Mesenchymal stem cell (in vitro differentiated cells and primary cell): ENCODE data around the gene PID1.

ENCODE experiments used
- DNase-seq: peaks from one replicate; pipeline ENCODE4 v3.0.0-alpha.2; 2013
- H2AFZ ChIP-seq: one replicate; pipeline ENCODE4 v1.6.1; 2013; ENCODE audit warnings: low read depth, mild to moderate bottlenecking, control low read depth, inconsistent platforms, low read length, moderate library complexity
- H2AK5ac ChIP-seq: 2 replicates; pipeline ENCODE4 v1.6.1; 2013; ENCODE audit warnings: low read length, moderate library complexity, mild to moderate bottlenecking, inconsistent platforms; ENCODE audit not compliant: severe bottlenecking
- H2BK120ac ChIP-seq: one replicate; pipeline ENCODE4 v1.6.1; 2013; ENCODE audit warnings: low read depth, mild to moderate bottlenecking, inconsistent platforms, low read length, moderate library complexity
- H2BK12ac ChIP-seq, 2 experiments: one replicate each; pipeline ENCODE4 v1.6.1; 2013; ENCODE audit warnings: inconsistent platforms in 2 of 2, low read length in 2 of 2, mild to moderate bottlenecking in 2 of 2, moderate library complexity in 2 of 2, control low read depth in 1 of 2
- H2BK15ac ChIP-seq: one replicate; pipeline ENCODE4 v1.6.1; 2013; ENCODE audit warnings: mild to moderate bottlenecking, low read depth, inconsistent platforms; ENCODE audit not compliant: poor library complexity, severe bottlenecking
- H2BK5ac ChIP-seq: 2 replicates; pipeline ENCODE4 v1.6.1; 2013; ENCODE audit warnings: low read depth, mild to moderate bottlenecking, low read length, control low read depth, inconsistent platforms; ENCODE audit not compliant: poor library complexity, severe bottlenecking
- H3K14ac ChIP-seq, 2 experiments: one replicate each; pipeline ENCODE4 v1.6.1; 2013; ENCODE audit warnings: inconsistent platforms in 2 of 2, low read length in 2 of 2, control low read depth in 1 of 2, mild to moderate bottlenecking in 1 of 2, moderate library complexity in 1 of 2
- H3K18ac ChIP-seq, 2 experiments: one replicate each; pipeline ENCODE4 v1.6.1; 2013; ENCODE audit warnings: inconsistent platforms in 2 of 2, low read length in 2 of 2, control low read depth in 1 of 2, low read depth in 1 of 2, mild to moderate bottlenecking in 1 of 2
- H3K23ac ChIP-seq, 2 experiments: one replicate each; pipeline ENCODE4 v1.6.1; 2013; ENCODE audit warnings: inconsistent platforms in 2 of 2, low read length in 2 of 2, mild to moderate bottlenecking in 2 of 2, moderate library complexity in 2 of 2, control low read depth in 1 of 2
- H3K27ac ChIP-seq: 2 replicates; pipeline ENCODE4 v1.5.1; 2013; ENCODE audit warnings: mild to moderate bottlenecking, moderate library complexity, low read length, control low read depth, inconsistent platforms; ENCODE audit not compliant: poor library complexity, severe bottlenecking
- H3K27me3 ChIP-seq, 2 experiments: 2 replicates each; pipeline versions ENCODE4 v1.6.1 to v1.7.0; 2013; ENCODE audit warnings: low read length in 2 of 2, mild to moderate bottlenecking in 2 of 2, moderate library complexity in 2 of 2, control low read depth in 1 of 2, inconsistent platforms in 1 of 2; ENCODE audit not compliant: control insufficient read depth in 1 of 2, insufficient read depth in 1 of 2
- H3K36me3 ChIP-seq, 2 experiments: 2 replicates each; pipeline versions ENCODE4 v1.6.1 to v1.7.0; 2013; ENCODE audit warnings: low read length in 2 of 2, control low read depth in 1 of 2, inconsistent platforms in 1 of 2, low read depth in 1 of 2, mild to moderate bottlenecking in 1 of 2; ENCODE audit not compliant: insufficient read depth in 2 of 2, control insufficient read depth in 1 of 2
- H3K4ac ChIP-seq, 2 experiments: one replicate each; pipeline ENCODE4 v1.6.1; 2013; ENCODE audit warnings: inconsistent platforms in 2 of 2, low read length in 2 of 2, mild to moderate bottlenecking in 2 of 2, moderate library complexity in 2 of 2, control low read depth in 1 of 2, low read depth in 1 of 2
- H3K4me1 ChIP-seq: 2 replicates; pipeline ENCODE4 v1.6.1; 2013; ENCODE audit warnings: low read depth, low read length, control low read depth; ENCODE audit not compliant: control insufficient read depth, insufficient read depth
- H3K4me2 ChIP-seq: 2 replicates; pipeline ENCODE4 v1.6.1; 2013; ENCODE audit warnings: low read length, mild to moderate bottlenecking, inconsistent platforms; ENCODE audit not compliant: poor library complexity, severe bottlenecking
- H3K4me3 ChIP-seq, 2 experiments: 2 replicates each; pipeline versions ENCODE4 v1.5.1 to v1.7.0; 2013; ENCODE audit warnings: low read length in 2 of 2, mild to moderate bottlenecking in 2 of 2, control low read depth in 1 of 2, low read depth in 1 of 2; ENCODE audit not compliant: insufficient read depth in 1 of 2
- H3K79me1 ChIP-seq: replicated peaks from 2 replicates; pipeline ENCODE4 v1.6.1; 2013; ENCODE audit warnings: mild to moderate bottlenecking, control low read depth, low read length, inconsistent platforms; ENCODE audit not compliant: poor library complexity, severe bottlenecking
- H3K9ac ChIP-seq: 2 replicates; pipeline ENCODE4 v1.7.0; 2013; ENCODE audit warnings: mild to moderate bottlenecking, low read length, moderate library complexity
- H3K9me3 ChIP-seq: 2 replicates; pipeline ENCODE4 v1.7.0; 2013; ENCODE audit warnings: mild to moderate bottlenecking, low read length; ENCODE audit not compliant: control insufficient read depth
- H4K8ac ChIP-seq: one replicate; pipeline ENCODE4 v1.6.1; 2013; ENCODE audit warnings: inconsistent platforms, mild to moderate bottlenecking, low read length, moderate library complexity
- H4K91ac ChIP-seq: one replicate; pipeline ENCODE4 v1.6.1; 2013; ENCODE audit warnings: mild to moderate bottlenecking, low read length, inconsistent platforms
- WGBS: methylation state at CpG from one replicate; pipeline ENCODE4 v1.1.7; 2013; ENCODE audit warnings: mixed read lengths; 5-methylcytosine and 5-hydroxymethylcytosine counted together

The PID1 gene

DNA sequence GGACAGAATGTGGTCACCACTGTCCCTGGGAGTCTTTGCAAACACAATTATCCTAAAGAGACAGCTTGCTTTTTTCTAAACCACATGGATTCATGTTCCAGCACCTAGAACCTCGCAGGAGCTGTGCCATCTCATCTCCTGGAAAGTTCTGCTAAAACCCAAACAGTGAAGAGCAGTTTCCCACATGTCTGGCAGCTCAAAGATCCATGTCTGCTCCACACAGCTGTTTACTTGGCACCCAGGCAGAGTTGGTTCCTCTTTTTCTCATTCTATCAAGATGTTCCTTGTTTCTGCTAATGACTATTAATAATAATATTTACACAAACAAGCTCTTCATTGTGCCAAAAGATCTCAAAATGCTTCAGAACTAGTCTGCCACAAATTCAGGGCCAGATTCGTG lies 30.1 kb upstream of the PID1 start:
- Histone ChIP-seq H3K4me2 (no peak overlapping the region), H3K79me1 (no peaks in the 10 kb centered on the region)
- WGBS = 32% methylated on average over 2 of the region's 2 CpGs

GRCh38 chr2:229300790-229301189 lies 29.7 kb upstream of the PID1 start:
- no peak overlapping the region for H3K4me3 ChIP-seq
- H4K91ac ChIP-seq = no peak overlapping the region
- H3K27me3 ChIP-seq = no peaks in the 10 kb centered on the region
- no peak overlapping the region for H3K4me2 ChIP-seq
- no peak overlapping the region for H2BK12ac ChIP-seq
- H3K9me3 ChIP-seq = no peaks in the 10 kb centered on the region
- no peak overlapping the region for H3K23ac ChIP-seq
- DNase-seq = no peak
- H2AK5ac ChIP-seq = no peak overlapping the region
- no peak overlapping the region for H2BK15ac ChIP-seq
- H3K4ac ChIP-seq = no peak overlapping the region
- H3K14ac ChIP-seq = no peak overlapping the region
- H3K4me1 ChIP-seq = no peaks in the 10 kb centered on the region
- no peaks in the 10 kb centered on the region for H3K79me1 ChIP-seq
- no peak overlapping the region for H2BK120ac ChIP-seq
- WGBS = 61% methylated on average over 2 of the region's 3 CpGs
- no peak overlapping the region for H2BK5ac ChIP-seq
- H3K9ac ChIP-seq = no peak overlapping the region
- H2AFZ ChIP-seq = no peak overlapping the region
- H3K27ac ChIP-seq = no peak overlapping the region
- no peak overlapping the region for H4K8ac ChIP-seq
- H3K18ac ChIP-seq = no peak overlapping the region
- H3K36me3 ChIP-seq = no peaks in the 10 kb centered on the region

More for the DNA sequence above, 30.1 kb upstream of the PID1 start:
- Histone ChIP-seq H3K27me3 (no peaks in the 10 kb centered on the region), H4K91ac (no peak overlapping the region), H3K4me1 (no peaks in the 10 kb centered on the region), H3K23ac (no peak overlapping the region), H3K9me3 (no peaks in the 10 kb centered on the region), H3K18ac (no peak overlapping the region), H2BK5ac (no peak overlapping the region), H3K9ac (no peak overlapping the region), H4K8ac (no peak overlapping the region), H3K27ac (no peak overlapping the region), H2BK15ac (no peak overlapping the region), H2AK5ac (no peak overlapping the region), H3K14ac (no peak overlapping the region), H3K4me3 (no peak overlapping the region), H3K36me3 (no peaks in the 10 kb centered on the region), H2BK120ac (no peak overlapping the region), H3K4ac (no peak overlapping the region), H2AFZ (no peak overlapping the region), H2BK12ac (no peak overlapping the region)
- no peak for DNase-seq

DNA sequence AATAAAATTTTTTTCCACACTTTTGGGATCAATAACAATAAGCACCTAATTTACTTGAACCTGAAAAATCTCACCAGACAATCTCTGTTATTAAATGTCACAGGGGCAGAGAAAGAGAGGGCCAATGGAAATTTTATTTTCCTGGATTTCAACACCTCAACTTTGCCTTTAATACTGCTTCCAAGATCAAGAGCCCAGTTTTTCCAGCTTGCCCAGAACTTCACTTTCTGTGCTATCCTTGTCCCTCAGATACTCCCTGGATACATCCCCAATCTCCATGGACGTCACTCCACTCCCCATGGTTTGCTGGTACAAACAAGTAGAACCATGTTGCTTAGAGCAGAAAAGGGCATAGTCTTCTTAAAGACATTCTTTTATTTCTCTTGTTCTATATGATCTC lies 29.3 kb upstream of the PID1 start:
- WGBS = 0% methylated on average over 1 of the region's 1 CpG
- Histone ChIP-seq H3K14ac (no peak overlapping the region), H2AK5ac (no peak overlapping the region), H3K9ac (no peak overlapping the region), H4K91ac (no peak overlapping the region), H2BK120ac (no peak overlapping the region), H3K9me3 (no peaks in the 10 kb centered on the region), H4K8ac (no peak overlapping the region), H3K23ac (no peak overlapping the region), H3K4me1 (no peaks in the 10 kb centered on the region), H2BK12ac (no peak overlapping the region), H3K18ac (no peak overlapping the region), H2BK5ac (no peak overlapping the region), H3K4me3 (no peak overlapping the region), H2BK15ac (no peak overlapping the region), H3K27ac (no peak overlapping the region), H3K79me1 (no peaks in the 10 kb centered on the region), H3K27me3 (no peaks in the 10 kb centered on the region), H3K4ac (no peak overlapping the region), H3K36me3 (no peaks in the 10 kb centered on the region), H3K4me2 (no peak overlapping the region), H2AFZ (no peak overlapping the region)
- no peak for DNase-seq

- H2AK5ac ChIP-seq = no peak overlapping the region
- WGBS = 63% methylated on average over 6 of the region's 6 CpGs
- H3K23ac ChIP-seq = no peak overlapping the region
- no peak overlapping the region for H2BK15ac ChIP-seq
- H3K14ac ChIP-seq = no peak overlapping the region
- H3K9me3 ChIP-seq = no peaks in the 10 kb centered on the region
- H3K4me2 ChIP-seq = no peak overlapping the region
- no peaks in the 10 kb centered on the region for H3K79me1 ChIP-seq
- H2BK5ac ChIP-seq = no peak overlapping the region
- H3K18ac ChIP-seq = no peak overlapping the region
- H2BK120ac ChIP-seq = no peak overlapping the region
- no peak overlapping the region for H3K27ac ChIP-seq
- no peaks in the 10 kb centered on the region for H3K36me3 ChIP-seq
- H3K4me1 ChIP-seq = no peaks in the 10 kb centered on the region
- H2AFZ ChIP-seq = no peak overlapping the region
- DNase-seq = no peak
- no peak overlapping the region for H3K4me3 ChIP-seq
- H3K9ac ChIP-seq = peak overlapping the region; percentile 56
- H3K27me3 ChIP-seq = no peaks in the 10 kb centered on the region
- H3K4ac ChIP-seq = no peak overlapping the region
- H4K91ac ChIP-seq = no peak overlapping the region
- no peak overlapping the region for H2BK12ac ChIP-seq
- no peak overlapping the region for H4K8ac ChIP-seq
These were observed 26.2 kb upstream of the PID1 start for GRCh38 chr2:229297247-229297646.
